SK-N-DZ (cell line): Measurements from ENCODE around the gene NPIPB4.

ENCODE experiments used
- small RNA-seq, 2 experiments: library from RNA; depleted of rRNA; stranded (forward); fragments of <200 nt; gene quantifications; one replicate each; pipeline ENCODE3, GENCODE V24; 2014

NPIPB4 gene

Small RNA genes lying within 50 kb of the gene (small RNA-seq; reads per million reads assigned to genes)
- gene AC092375.3: 0 reads per million in 2 experiments
